K562 (cell line): ENCODE results near the gene P2RX3. TPM values are rescaled to one million over a fixed set of nuclear protein-coding genes. Genes with fewer than 3 reads are reported as not detected.

Source experiments
- ATAC-seq: fragments of 200-7000 bp; cut with Tn5 transposase; 3 replicates; pipeline ENCODE4 v1.9.1; 2020; ENCODE audit warnings: moderate library complexity
- BruUV-seq: library from RNA; stranded (reverse); fragments of 400-500 nt; replicated peaks from 2 replicates; lab custom pipeline; 2021; lab: Mats Ljungman, UMichigan
- CTCF ChIA-PET: fragments of 300-600 bp; formaldehyde crosslinking; extraction: SDS; loops from one replicate; lab custom pipeline; 2021; ENCODE audit warnings: low intra/inter-chr PET ratio; lab: Yijun Ruan, JAX
- POLR2A ChIA-PET: fragments of 300-600, 350-650 bp; sonication (Branson Sonifier 250); formaldehyde crosslinking; extraction: SDS; loops from one replicate; lab custom pipeline; 2021; ENCODE audit warnings: antibody characterized with exemption, inconsistent platforms; lab: Yijun Ruan, JAX
- DNase-seq, 4 experiments: peaks; one replicate each; pipeline versions ENCODE4 v3.0.0 to v3.0.0-alpha.2; 2011 to 2018; ENCODE audit warnings: low spot score in 3 of 4, mixed read lengths in 3 of 4; ENCODE audit errors: extremely low read depth in 1 of 4
- FAIRE-seq: peaks from 2 replicates; lab custom pipeline; 2011; peaks lifted over from hg19 to GRCh38; lab: Jason Lieb, UNC
- H2AFZ ChIP-seq: 2 replicates; pipeline ENCODE4 v1.6.0; 2011; ENCODE audit warnings: low read depth, low read length, control low read depth, inconsistent platforms
- H3K27ac ChIP-seq: fragments of 200-600 bp; 3 replicates; pipeline ENCODE4 v1.8.0; 2011; ENCODE audit warnings: low read depth, mild to moderate bottlenecking, control low read depth, inconsistent platforms, low read length, moderate library complexity, mixed read lengths; ENCODE audit errors: extremely low read depth
- H3K27me3 ChIP-seq, 2 experiments: fragments of 300-600 bp in 1 of 2; 2 replicates in 1 of 2; 3 replicates in 1 of 2; pipeline versions ENCODE4 v1.6.0 to v1.8.0; 2011; ENCODE audit warnings: inconsistent platforms in 2 of 2, low read length in 2 of 2, mild to moderate bottlenecking in 1 of 2, mixed read lengths in 1 of 2, moderate library complexity in 1 of 2; ENCODE audit not compliant: control insufficient read depth in 2 of 2, insufficient read depth in 2 of 2
- H3K36me3 ChIP-seq: fragments of 300-600 bp; 3 replicates; pipeline ENCODE4 v1.8.0; 2011; ENCODE audit warnings: mild to moderate bottlenecking, low read length, inconsistent platforms; ENCODE audit not compliant: control insufficient read depth, insufficient read depth
- H3K4me1 ChIP-seq, 2 experiments: fragments of 200-600 bp in 1 of 2; replicated peaks in 1 of 2; 2 replicates in 1 of 2; 3 replicates in 1 of 2; pipeline versions ENCODE4 v1.5.1 to v1.8.0; 2011; ENCODE audit warnings: inconsistent platforms in 2 of 2, low read length in 2 of 2, mild to moderate bottlenecking in 1 of 2, mixed read lengths in 1 of 2, moderate library complexity in 1 of 2; ENCODE audit not compliant: control insufficient read depth in 2 of 2, insufficient read depth in 2 of 2
- H3K4me2 ChIP-seq: 2 replicates; pipeline ENCODE4 v1.6.1; 2011; ENCODE audit warnings: low read length, control low read depth, inconsistent platforms, mixed read lengths; ENCODE audit not compliant: insufficient read depth
- H3K4me3 ChIP-seq: fragments of 200-600 bp; sonication (generic), shearing (Covaris generic); 2 replicates; pipeline ENCODE4 v1.5.1; 2016; ENCODE audit warnings: control low read depth, inconsistent platforms
- H3K79me2 ChIP-seq: fragments of 200-600 bp; 3 replicates; pipeline ENCODE4 v1.8.0; 2011; ENCODE audit warnings: low read length, inconsistent platforms; ENCODE audit not compliant: control insufficient read depth, insufficient read depth
- H3K9ac ChIP-seq, 2 experiments: 2 replicates each; pipeline versions ENCODE4 v1.6.0 to v1.6.1; 2011; ENCODE audit warnings: low read depth in 2 of 2, low read length in 2 of 2, control low read depth in 1 of 2, inconsistent platforms in 1 of 2, mild to moderate bottlenecking in 1 of 2, mixed read lengths in 1 of 2; ENCODE audit not compliant: insufficient read depth in 1 of 2
- H3K9me1 ChIP-seq: one replicate; pipeline ENCODE4 v1.6.0; 2011; ENCODE audit warnings: inconsistent platforms, mild to moderate bottlenecking, low read length, moderate library complexity; ENCODE audit not compliant: control insufficient read depth, insufficient read depth
- H3K9me3 ChIP-seq: replicated peaks from 2 replicates; pipeline ENCODE4 v1.5.1; 2011; ENCODE audit warnings: low read depth, low read length, inconsistent platforms; ENCODE audit not compliant: control insufficient read depth, insufficient read depth
- H4K20me1 ChIP-seq: replicated peaks from 2 replicates; pipeline ENCODE4 v1.6.1; 2011; ENCODE audit warnings: low read length, inconsistent platforms, mixed read lengths; ENCODE audit not compliant: control insufficient read depth, insufficient read depth
- HCFC1 ChIP-seq: IDR thresholded peaks from 2 replicates; pipeline ENCODE4 v1.6.1; 2012; ENCODE audit warnings: low read depth, low read length, improper control_type of control experiment
- MAFF ChIP-seq: IDR thresholded peaks from 2 replicates; pipeline ENCODE4 v1.6.1; 2012; ENCODE audit warnings: low read length, improper control_type of control experiment
- PHF8 ChIP-seq: fragments of 200-600 bp; sonication (generic); IDR thresholded peaks from 2 replicates; pipeline ENCODE4 v1.6.1; 2012; ENCODE audit warnings: mixed run types, mild to moderate bottlenecking, inconsistent platforms, low read length, moderate library complexity, borderline replicate concordance
- PTTG1 ChIP-seq: fragments of 450-650 bp; IDR thresholded peaks from 2 replicates; pipeline ENCODE4 v1.6.1; 2016; ENCODE audit warnings: low read depth, mild to moderate bottlenecking, missing genetic modification characterization, missing compliant biosample characterization
- WGBS: fragments of 100-300 bp; shearing (Covaris generic); methylation state at CpG from one replicate; pipeline ENCODE4 v1.1.6; 2016; ENCODE audit warnings: low coverage, mixed read lengths; ENCODE audit not compliant: insufficient coverage; ENCODE audit errors: missing lambda C conversion rate; 5-methylcytosine and 5-hydroxymethylcytosine counted together
- in situ Hi-C: fragments of 300-500 bp; cut with MboI; formaldehyde crosslinking; loops from 4 replicates; pipeline ENCODE4 v1.15.0; 2018; ENCODE audit warnings: inconsistent platforms, mixed read lengths
- intact Hi-C: fragments of 100-400 bp; cut with micrococcal nuclease; formaldehyde crosslinking; loops from 2 replicates; pipeline ENCODE4 v1.14.2; 2022
- polyA plus RNA-seq, 8 experiments: library from polyadenylated mRNA; depleted of rRNA in 4 of 8; stranded (reverse) in 5 of 8; unstranded in 3 of 8; fragments of >200 nt; fragmentation: Nextera tagmentation in 2 of 8; fragmentation: Illumina TruSeq in 1 of 8; extraction: Ambion mirVana in 2 of 8; extraction: Trizol in 1 of 8; gene quantifications; 2 replicates each; pipeline versions ENCODE4 v1.2.1 to v1.2.3, GENCODE V29; 2011 to 2014; ENCODE audit warnings: inconsistent platforms in 1 of 8, missing spikeins in 1 of 8
- total RNA-seq, 7 experiments: library from RNA; depleted of rRNA in 6 of 7; stranded (reverse); fragments of >200 nt in 6 of 7; fragmentation: Illumina TruSeq in 2 of 7; extraction: Trizol in 2 of 7; gene quantifications; 2 replicates each; pipeline versions ENCODE4 v1.2.1 to v1.2.3, GENCODE V29; 2011 to 2021; ENCODE audit warnings: low replicate concordance in 1 of 7
- TF ChIP-seq, protein P1 (sequence below): fragments of 450-650 bp; formaldehyde crosslinking; conservative IDR thresholded peaks from 2 replicates; pipeline ENCODE4 v1.4.0; 2022; ENCODE audit warnings: mild to moderate bottlenecking, missing genetic modification characterization
- TF ChIP-seq, protein P2 (sequence below): sonication (generic); formaldehyde crosslinking; IDR thresholded peaks from 2 replicates; pipeline ENCODE4 v1.8.1; 2023; ENCODE audit warnings: mild to moderate bottlenecking, missing genetic modification reagents

P2RX3 gene
- total and polyA plus RNA-seq, 9 of the 15 experiments (the other 6 are each of a cell fraction or from before 2014, with no cell fraction given) = not detected

DNA sequence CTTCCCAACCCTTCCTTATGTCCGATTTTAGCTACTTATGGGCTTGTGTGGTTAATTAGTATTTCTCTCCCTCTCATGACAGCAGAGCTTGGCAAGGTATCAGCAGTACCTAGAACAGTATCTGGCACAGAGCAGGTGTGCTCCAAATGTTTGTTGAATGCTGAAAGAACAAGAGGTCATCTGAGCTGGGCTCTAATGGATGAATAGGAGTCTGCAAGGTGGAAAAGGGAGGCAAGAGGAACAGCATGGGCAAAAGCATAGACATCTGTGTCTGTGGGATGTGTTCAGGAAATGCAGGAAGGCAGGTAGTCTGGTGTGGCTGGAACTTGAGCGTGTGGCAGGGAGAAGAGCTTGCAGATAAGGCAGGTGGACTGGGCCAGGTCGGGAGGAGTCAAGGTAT is 23.8 kb downstream of the P2RX3 start:
- WGBS = 16% methylated on average over 3 of the region's 3 CpGs
- H3K9ac ChIP-seq = no peak overlapping the region
- no TSS peak for BruUV-seq
- intact Hi-C loops (no loop called here), in situ Hi-C loops (no loop called here)
- H4K20me1 ChIP-seq = no peaks in the 10 kb centered on the region
- no peak for DNase-seq
- no peaks in the 10 kb centered on the region for H3K9me1 ChIP-seq
- no peak overlapping the region for H3K27ac ChIP-seq
- H3K79me2 ChIP-seq = no peaks in the 10 kb centered on the region
- peaks cover 14 to 21% of the 10 kb centered on the region in 2 experiments for H3K4me1 ChIP-seq
- no peaks in the 10 kb centered on the region for H3K27me3 ChIP-seq
- ATAC-seq = no peak
- no peaks in the 10 kb centered on the region for H3K9me3 ChIP-seq
- no peak overlapping the region for H3K4me3 ChIP-seq
- FAIRE-seq = no peak
- H3K4me2 ChIP-seq = no peak overlapping the region
- H3K36me3 ChIP-seq = no peaks in the 10 kb centered on the region
- ChIA-PET POLR2A (interaction anchor here (0.7 to 2.1 kb wide), 2 partner anchors 11 to 231 kb away, joined by 3 to 5 read pairs; no protein-coding TSS in a partner anchor), CTCF (no interaction called here)
- H2AFZ ChIP-seq = no peak overlapping the region
- TF ChIP-seq PTTG1 (tag) (no peak), PHF8 (no peak), HCFC1 (no peak), MAFF (no peak)
- TF ChIP-seq, protein P1, sequence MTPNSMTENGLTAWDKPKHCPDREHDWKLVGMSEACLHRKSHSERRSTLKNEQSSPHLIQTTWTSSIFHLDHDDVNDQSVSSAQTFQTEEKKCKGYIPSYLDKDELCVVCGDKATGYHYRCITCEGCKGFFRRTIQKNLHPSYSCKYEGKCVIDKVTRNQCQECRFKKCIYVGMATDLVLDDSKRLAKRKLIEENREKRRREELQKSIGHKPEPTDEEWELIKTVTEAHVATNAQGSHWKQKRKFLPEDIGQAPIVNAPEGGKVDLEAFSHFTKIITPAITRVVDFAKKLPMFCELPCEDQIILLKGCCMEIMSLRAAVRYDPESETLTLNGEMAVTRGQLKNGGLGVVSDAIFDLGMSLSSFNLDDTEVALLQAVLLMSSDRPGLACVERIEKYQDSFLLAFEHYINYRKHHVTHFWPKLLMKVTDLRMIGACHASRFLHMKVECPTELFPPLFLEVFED (CRISPR knock-in tag) = no peak
- TF ChIP-seq, protein P2, sequence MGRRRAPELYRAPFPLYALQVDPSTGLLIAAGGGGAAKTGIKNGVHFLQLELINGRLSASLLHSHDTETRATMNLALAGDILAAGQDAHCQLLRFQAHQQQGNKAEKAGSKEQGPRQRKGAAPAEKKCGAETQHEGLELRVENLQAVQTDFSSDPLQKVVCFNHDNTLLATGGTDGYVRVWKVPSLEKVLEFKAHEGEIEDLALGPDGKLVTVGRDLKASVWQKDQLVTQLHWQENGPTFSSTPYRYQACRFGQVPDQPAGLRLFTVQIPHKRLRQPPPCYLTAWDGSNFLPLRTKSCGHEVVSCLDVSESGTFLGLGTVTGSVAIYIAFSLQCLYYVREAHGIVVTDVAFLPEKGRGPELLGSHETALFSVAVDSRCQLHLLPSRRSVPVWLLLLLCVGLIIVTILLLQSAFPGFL (CRISPR knock-in tag) = no peak
- TF ChIP-seq, all 486 proteins: peak for 0
